Activated B cell treated with CpG ODN at 0.5 μM for 24 hours (primary cell): ENCODE measurements around the gene NLGN2. TPM values are rescaled to one million over a fixed set of nuclear protein-coding genes. Genes with fewer than 3 reads are reported as not detected.

Experiments used
- ATAC-seq: fragments of 200-7000 bp; cut with Tn5 transposase; one replicate; pipeline ENCODE4 v1.10.0; 2021; ENCODE audit warnings: low read depth, mild to moderate bottlenecking, moderate library complexity
- CTCF ChIA-PET: fragments of 350-600 bp; sonication (Branson Sonifier 250); formaldehyde crosslinking; loops from one replicate; lab custom pipeline; 2021; ENCODE audit warnings: antibody characterized with exemption; lab: Charles Lee
- POLR2A ChIA-PET: fragments of 350-600 bp; sonication (Branson Sonifier 250); formaldehyde crosslinking; loops from one replicate; lab custom pipeline; 2021; ENCODE audit warnings: antibody characterized with exemption; lab: Charles Lee
- DNase-seq: peaks from one replicate; pipeline ENCODE4 v3.0.0; 2022
- H3K27ac Mint-ChIP-seq: one replicate; pipeline ENCODE4 v1.8.0; 2020; ENCODE audit warnings: mixed read lengths
- H3K27me3 Mint-ChIP-seq: one replicate; pipeline ENCODE4 v1.8.0; 2021; ENCODE audit warnings: mixed read lengths
- H3K36me3 Mint-ChIP-seq: one replicate; pipeline ENCODE4 v1.8.0; 2021; ENCODE audit warnings: low read depth, mixed read lengths
- H3K4me1 Mint-ChIP-seq: one replicate; pipeline ENCODE4 v1.8.0; 2021; ENCODE audit warnings: mixed read lengths
- H3K4me3 Mint-ChIP-seq: one replicate; pipeline ENCODE4 v1.8.0; 2020; ENCODE audit warnings: mild to moderate bottlenecking, mixed read lengths
- H3K9me3 Mint-ChIP-seq: one replicate; pipeline ENCODE4 v1.8.0; 2020; ENCODE audit warnings: mixed read lengths
- intact Hi-C: fragments of 100-400 bp; cut with micrococcal nuclease; formaldehyde crosslinking; loops from one replicate; pipeline ENCODE4 v1.15.1; 2024
- total RNA-seq: library from RNA; stranded (reverse); gene quantifications from 2 replicates; pipeline ENCODE4 v1.2.3, GENCODE V29; 2022
- TF ChIP-seq, protein P1 (sequence below): fragments of 200-600 bp; IDR thresholded peaks from one replicate; pipeline ENCODE4 v1.8.0; 2022; ENCODE audit warnings: antibody characterized with exemption, mild to moderate bottlenecking

NLGN2 gene
- total RNA-seq, 1 donor from 2014 or later, result 1.1 TPM

DNA sequence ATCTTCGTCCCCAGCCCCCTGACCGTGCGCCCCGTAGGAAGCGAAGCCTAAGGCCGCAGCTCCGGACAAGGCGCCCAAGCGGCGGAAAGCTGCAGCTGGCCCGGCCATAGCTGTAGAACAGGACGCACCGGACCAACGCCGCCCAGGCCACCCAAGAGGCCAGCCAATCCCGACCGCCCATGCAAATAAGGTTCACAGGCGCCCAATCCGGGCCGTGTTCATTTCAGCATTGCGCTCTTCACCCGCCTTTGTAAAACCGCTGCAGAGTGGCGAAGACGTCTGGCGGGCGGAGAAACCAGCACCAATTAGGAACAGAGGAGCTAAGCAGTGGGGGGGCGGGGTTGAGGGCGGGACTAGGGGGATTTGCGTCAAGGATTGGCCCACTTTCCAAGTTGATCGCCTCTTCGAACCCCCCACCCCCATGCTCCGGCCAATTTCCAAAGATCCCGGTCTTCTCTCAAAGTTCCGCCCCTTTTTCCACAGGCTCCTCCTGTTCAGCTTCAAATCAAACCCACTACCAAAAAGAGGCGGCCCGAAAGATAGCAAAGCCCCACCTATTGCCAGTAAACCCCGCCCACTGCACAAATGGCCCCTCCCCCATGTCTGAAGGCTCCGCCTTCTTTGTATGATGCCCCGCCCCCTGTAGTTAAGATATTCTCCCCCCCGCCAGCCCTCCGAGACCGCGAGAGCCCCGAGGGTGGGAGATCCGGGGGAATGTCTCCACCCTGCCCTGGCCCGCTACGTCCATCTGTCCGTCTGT, 3.5 kb upstream of the NLGN2 start, which contains the start of gene TMEM256:
Gene TMEM256, minus strand, starts transcription at position 121 of the 760 bp plus-strand sequence. Its CDS starts 13 bp downstream, at position 108.
- DNase-seq (peak; percentile 82), ATAC-seq (peak; percentile 89)
- CTCF ChIA-PET, result interaction anchor here (1.0 to 1.6 kb wide), 4 partner anchors 10 to 48 kb away, joined by 3 to 9 read pairs (median 3); partner anchors contain the start of genes PLSCR3 and TMEM102
- H3K4me3 Mint-ChIP-seq, result peak within 1 kb of the TSS; percentile 97
- H3K9me3 Mint-ChIP-seq, result no peaks in the 10 kb centered on the region
- H3K4me1 Mint-ChIP-seq, result peaks cover 16% of the 10 kb centered on the region
- intact Hi-C loops, result loop anchor here (1.0 kb wide), 7 partner anchors 10 to 97 kb away; partner anchors contain the start of genes EIF5A, KCTD11, PLSCR3 and POLR2A
- peak within 1 kb of the TSS; percentile 94 for H3K27ac Mint-ChIP-seq
- H3K36me3 Mint-ChIP-seq, result peaks cover 10% of the 10 kb centered on the region
- POLR2A ChIA-PET, result interaction anchor here (0.5 to 2.9 kb wide), 37 partner anchors 8 to 769 kb away, joined by 3 to 40 read pairs (median 5); partner anchors contain the start of genes ACAP1, FGF11, FXR2 and GPS2
- peaks cover 12% of the 10 kb centered on the region for H3K27me3 Mint-ChIP-seq
- TF ChIP-seq, protein P1, sequence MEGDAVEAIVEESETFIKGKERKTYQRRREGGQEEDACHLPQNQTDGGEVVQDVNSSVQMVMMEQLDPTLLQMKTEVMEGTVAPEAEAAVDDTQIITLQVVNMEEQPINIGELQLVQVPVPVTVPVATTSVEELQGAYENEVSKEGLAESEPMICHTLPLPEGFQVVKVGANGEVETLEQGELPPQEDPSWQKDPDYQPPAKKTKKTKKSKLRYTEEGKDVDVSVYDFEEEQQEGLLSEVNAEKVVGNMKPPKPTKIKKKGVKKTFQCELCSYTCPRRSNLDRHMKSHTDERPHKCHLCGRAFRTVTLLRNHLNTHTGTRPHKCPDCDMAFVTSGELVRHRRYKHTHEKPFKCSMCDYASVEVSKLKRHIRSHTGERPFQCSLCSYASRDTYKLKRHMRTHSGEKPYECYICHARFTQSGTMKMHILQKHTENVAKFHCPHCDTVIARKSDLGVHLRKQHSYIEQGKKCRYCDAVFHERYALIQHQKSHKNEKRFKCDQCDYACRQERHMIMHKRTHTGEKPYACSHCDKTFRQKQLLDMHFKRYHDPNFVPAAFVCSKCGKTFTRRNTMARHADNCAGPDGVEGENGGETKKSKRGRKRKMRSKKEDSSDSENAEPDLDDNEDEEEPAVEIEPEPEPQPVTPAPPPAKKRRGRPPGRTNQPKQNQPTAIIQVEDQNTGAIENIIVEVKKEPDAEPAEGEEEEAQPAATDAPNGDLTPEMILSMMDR, result no peak

DNA sequence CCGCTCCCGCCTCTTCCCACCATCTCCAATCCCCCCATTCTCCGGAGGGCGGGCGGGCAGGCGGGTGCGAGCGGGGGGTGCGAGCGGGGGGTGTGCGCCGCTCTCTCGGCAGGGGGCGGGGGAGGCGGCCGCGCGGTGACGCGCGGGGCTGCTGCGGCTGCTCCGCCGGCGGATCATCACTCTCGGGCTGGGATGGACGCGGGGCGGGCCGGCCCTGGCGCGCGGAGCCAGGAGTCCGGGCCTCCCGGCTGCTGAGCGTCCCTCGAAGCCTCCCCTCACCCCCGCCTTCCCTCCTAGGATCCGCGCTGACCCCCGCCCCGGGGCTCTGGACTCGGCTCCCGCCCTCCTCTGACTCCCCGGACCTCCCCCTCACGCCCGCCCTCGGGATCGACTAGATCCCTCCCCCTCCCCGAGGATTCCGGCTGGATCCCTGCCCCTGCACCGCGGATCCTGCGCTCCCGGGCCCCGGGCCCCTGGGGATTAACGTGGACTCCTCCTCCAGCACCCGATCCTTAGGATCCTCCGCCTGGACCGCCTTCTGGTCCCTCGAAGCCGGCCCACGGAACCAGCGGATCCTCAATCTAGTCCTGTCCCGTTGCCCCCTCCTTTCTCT, 2.8 kb upstream of the NLGN2 start:
- peak overlapping the region; percentile 97 for H3K4me3 Mint-ChIP-seq
- H3K27me3 Mint-ChIP-seq, result peaks cover 16% of the 10 kb centered on the region
- H3K27ac Mint-ChIP-seq, result peak overlapping the region; percentile 94
- TF ChIP-seq, protein P1, result no peak
- H3K4me1 Mint-ChIP-seq, result peaks cover 16% of the 10 kb centered on the region
- peaks cover 8% of the 10 kb centered on the region for H3K36me3 Mint-ChIP-seq
- no peak for DNase-seq
- CTCF ChIA-PET, result interaction anchor here (1.0 to 1.6 kb wide), 4 partner anchors 11 to 49 kb away, joined by 3 to 9 read pairs (median 3); partner anchors contain the start of genes PLSCR3 and TMEM102
- ATAC-seq, result peak; percentile 26
- intact Hi-C loops, result loop anchor here (1.0 kb wide), 7 partner anchors 11 to 98 kb away; partner anchors contain the start of genes EIF5A, KCTD11, PLSCR3 and POLR2A
- H3K9me3 Mint-ChIP-seq, result no peaks in the 10 kb centered on the region
- POLR2A ChIA-PET, result interaction anchor here (0.6 to 2.9 kb wide), 31 partner anchors 9 to 768 kb away, joined by 3 to 40 read pairs (median 5); partner anchors contain the start of genes ACAP1, FGF11, FXR2 and MPDU1

DNA sequence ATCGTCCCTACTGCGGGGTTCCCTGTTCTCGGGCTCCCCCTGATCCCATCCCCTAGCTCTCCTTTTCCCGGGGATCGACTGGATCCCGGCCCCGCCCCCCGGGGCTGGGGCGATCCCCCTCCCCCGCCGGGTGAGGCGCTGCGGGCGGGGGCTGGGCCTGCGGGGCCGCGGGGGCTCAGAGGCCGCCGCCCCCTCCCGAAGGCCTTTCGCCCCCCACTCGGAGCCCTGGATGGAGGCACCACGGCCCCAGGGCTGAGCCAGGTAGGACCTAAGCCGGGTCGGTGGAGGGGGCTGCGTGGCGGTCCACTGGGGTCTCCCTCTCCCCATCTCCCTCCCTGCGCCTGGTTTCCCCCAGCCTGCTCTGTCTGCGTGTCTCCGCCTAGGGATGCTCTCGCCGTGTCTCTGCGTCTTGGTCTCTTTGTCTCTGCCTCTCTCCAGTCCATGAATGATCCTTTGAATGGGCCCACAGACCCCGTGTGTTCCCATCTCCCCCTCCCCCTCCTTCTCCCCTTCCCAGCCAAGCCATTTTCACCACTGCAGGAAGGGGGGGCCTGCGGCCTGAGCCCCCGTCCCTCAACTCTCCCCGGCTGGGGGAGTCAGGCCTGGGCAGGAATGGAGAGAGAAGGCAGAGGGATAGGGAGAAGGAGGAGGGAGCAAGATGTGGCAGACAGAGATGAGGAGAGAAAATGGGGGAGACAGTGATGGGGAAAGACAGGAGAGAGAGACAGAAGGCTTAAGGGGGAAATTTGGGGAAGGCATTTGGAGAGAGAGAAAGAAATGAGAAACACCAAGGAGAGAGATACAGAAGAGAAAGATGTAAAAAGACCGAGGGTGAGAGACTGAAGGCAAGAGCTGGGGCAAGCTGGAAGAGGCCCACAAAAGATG, 2.1 kb upstream of the NLGN2 start:
- H3K36me3 Mint-ChIP-seq, result peaks cover 8% of the 10 kb centered on the region
- intact Hi-C loops, result no loop called here
- H3K4me3 Mint-ChIP-seq, result peak overlapping the region; percentile 81
- ChIA-PET POLR2A (interaction anchor here (1.4 to 2.9 kb wide), 3 partner anchors 10 to 30 kb away, joined by 5 to 29 read pairs (median 5); partner anchors contain the start of genes PLSCR3 and TMEM102), CTCF (no interaction called here)
- H3K27ac Mint-ChIP-seq, result peak overlapping the region; percentile 42
- peaks cover 16% of the 10 kb centered on the region for H3K4me1 Mint-ChIP-seq
- no peaks in the 10 kb centered on the region for H3K9me3 Mint-ChIP-seq
- TF ChIP-seq, protein P1, result no peak
- DNase-seq (no peak), ATAC-seq (no peak)
- H3K27me3 Mint-ChIP-seq, result peaks cover 18% of the 10 kb centered on the region

DNA sequence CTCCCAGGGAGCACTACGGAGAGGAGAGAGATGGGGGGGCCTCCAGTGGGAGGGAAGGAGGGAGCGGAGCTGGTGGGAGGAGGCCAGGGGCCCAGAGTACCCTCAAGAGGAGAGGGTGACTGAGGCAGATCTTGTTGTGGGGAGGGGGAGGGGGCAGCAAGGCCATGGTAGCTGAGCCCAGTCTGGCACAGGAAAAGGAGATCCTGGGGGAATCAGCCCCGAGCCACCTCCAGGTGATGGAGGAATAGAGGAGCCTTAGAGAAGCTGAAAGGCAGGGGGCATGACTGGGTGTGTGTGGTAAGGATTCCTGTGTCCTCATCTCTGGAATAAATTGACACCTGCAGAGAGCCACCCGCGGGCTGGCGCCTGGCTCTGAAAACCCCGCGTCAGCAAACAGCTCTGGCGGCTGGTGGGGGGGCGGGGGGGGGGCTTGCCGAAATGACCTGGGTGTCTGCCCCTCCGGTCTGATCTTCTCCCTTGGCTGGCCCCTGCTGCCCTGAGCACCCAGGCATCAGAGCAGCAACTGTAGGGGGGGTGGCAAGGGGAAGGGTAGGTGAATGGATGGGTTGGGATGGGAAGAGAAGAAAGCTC, 1.3 kb upstream of the NLGN2 start:
- ATAC-seq (no peak), DNase-seq (no peak)
- intact Hi-C loops, result no loop called here
- no peak overlapping the region for H3K27ac Mint-ChIP-seq
- H3K27me3 Mint-ChIP-seq, result peaks cover 18% of the 10 kb centered on the region
- peaks cover 16% of the 10 kb centered on the region for H3K4me1 Mint-ChIP-seq
- ChIA-PET POLR2A (interaction anchor here (0.6 to 1.5 kb wide), 3 partner anchors 11 to 682 kb away, joined by 4 to 5 read pairs (median 5); partner anchors contain the start of gene PLSCR3), CTCF (no interaction called here)
- H3K9me3 Mint-ChIP-seq, result no peaks in the 10 kb centered on the region
- TF ChIP-seq, protein P1, result no peak
- peaks cover 8% of the 10 kb centered on the region for H3K36me3 Mint-ChIP-seq
- H3K4me3 Mint-ChIP-seq, result peak overlapping the region; percentile 71
